ENCODE measurements around the gene MLX.

GRCh38 chr17:42612013-42612412 lies 45.1 kb downstream of the MLX start:
- TF ChIP-seq POLR2AphosphoS5 (IDR thresholded peaks at IDR 0.05) (no peak), CTCF (IDR thresholded peaks at IDR 0.05) (no peak), POLR2A (IDR thresholded peaks at IDR 0.05) (no peak), EP300 (IDR thresholded peaks at IDR 0.05; ENCODE audit: low read depth) (no peak)

All from transverse colon (tissue), 4 donors.